Activated T-helper 1 cell treated with anti-CD3 and anti-CD28 coated beads, Interleukin-12 subunit alpha, Interleukin-12 subunit beta, Interleukin-2, Interleukin-4 antibody, amounts not matched to agents 30 ng/mL and 10 ng/mL and 1 ng/mL, durations not matched to agents 14 hours and 24 hours and 36 hours (primary cell): ENCODE data around the gene G6PC2. TPM values are rescaled to one million over a fixed set of nuclear protein-coding genes. Genes with fewer than 3 reads are reported as not detected.
"Not testable (repeated sequence)": the region's sequence is repeated elsewhere in the genome, so short reads cannot be mapped to it uniquely, and the experiment has no call there.

Experiments
- DNase-seq: peaks from one replicate; pipeline ENCODE4 v3.0.0; 2021; ENCODE audit warnings: low spot score
- H3K27ac Mint-ChIP-seq: one replicate; pipeline ENCODE4 v1.8.0; 2021; ENCODE audit warnings: mild to moderate bottlenecking, mixed read lengths
- H3K27me3 Mint-ChIP-seq: one replicate; pipeline ENCODE4 v1.8.0; 2022; ENCODE audit warnings: mild to moderate bottlenecking, moderate library complexity, mixed read lengths; ENCODE audit not compliant: insufficient read depth
- H3K36me3 Mint-ChIP-seq: one replicate; pipeline ENCODE4 v1.8.0; 2021; ENCODE audit warnings: low read depth, mixed read lengths
- H3K4me1 Mint-ChIP-seq: one replicate; pipeline ENCODE4 v1.8.0; 2021; ENCODE audit warnings: low read depth, mixed read lengths
- H3K4me3 Mint-ChIP-seq: one replicate; pipeline ENCODE4 v1.8.0; 2021; ENCODE audit warnings: mild to moderate bottlenecking, moderate library complexity, mixed read lengths
- H3K9me3 Mint-ChIP-seq: one replicate; pipeline ENCODE4 v1.8.0; 2021; ENCODE audit warnings: mixed read lengths
- intact Hi-C: fragments of 100-400 bp; cut with micrococcal nuclease; formaldehyde crosslinking; loops from one replicate; pipeline ENCODE4 v1.15.1; 2024
- total RNA-seq: library from RNA; stranded (reverse); gene quantifications from 2 replicates; pipeline ENCODE4 v1.2.3, GENCODE V29; 2022

The G6PC2 gene
- total RNA-seq = not detected in 2 replicates

GRCh38 chr2:168901003-168901402 lies at the start of gene G6PC2:
Gene G6PC2 (plus strand): TSS chr2:168901291. CDS start chr2:168901332, 41 bp downstream.
- Mint-ChIP-seq H3K9me3 (no peaks in the 10 kb centered on the region), H3K27ac (no peak within 1 kb of the TSS), H3K4me3 (no peak within 1 kb of the TSS), H3K4me1 (no peaks in the 10 kb centered on the region), H3K36me3 (no peaks in the 10 kb centered on the region), H3K27me3 (peaks cover 31% of the 10 kb centered on the region)
- intact Hi-C loops = no loop called here
- no peak for DNase-seq

GRCh38 chr2:168851674-168852320 lies 49.3 kb upstream of the G6PC2 start:
- Mint-ChIP-seq H3K36me3 (peaks cover 19% of the 10 kb centered on the region), H3K27ac (no peak overlapping the region), H3K27me3 (no peaks in the 10 kb centered on the region), H3K4me1 (no peaks in the 10 kb centered on the region), H3K4me3 (no peak overlapping the region), H3K9me3 (no peaks in the 10 kb centered on the region)
- intact Hi-C loops = no loop called here
- DNase-seq = no peak

GRCh38 chr2:168852481-168852880 lies 48.6 kb upstream of the G6PC2 start:
- no peak for DNase-seq
- Mint-ChIP-seq H3K27ac (no peak overlapping the region), H3K4me1 (no peaks in the 10 kb centered on the region), H3K27me3 (no peaks in the 10 kb centered on the region), H3K9me3 (no peaks in the 10 kb centered on the region), H3K4me3 (no peak overlapping the region), H3K36me3 (peaks cover 19% of the 10 kb centered on the region)
- intact Hi-C loops = no loop called here

- Mint-ChIP-seq H3K27ac (no peak overlapping the region), H3K27me3 (no peaks in the 10 kb centered on the region), H3K4me3 (no peak overlapping the region), H3K36me3 (peaks cover 23% of the 10 kb centered on the region), H3K4me1 (no peaks in the 10 kb centered on the region), H3K9me3 (no peaks in the 10 kb centered on the region)
- intact Hi-C loops = no loop called here
- DNase-seq = no peak
These were observed 47.6 kb upstream of the G6PC2 start for GRCh38 chr2:168853471-168853870.

GRCh38 chr2:168854651-168855050 lies 46.4 kb upstream of the G6PC2 start:
- Mint-ChIP-seq H3K4me3 (no peak overlapping the region), H3K27me3 (no peaks in the 10 kb centered on the region), H3K36me3 (peaks cover 27% of the 10 kb centered on the region), H3K9me3 (no peaks in the 10 kb centered on the region), H3K4me1 (no peaks in the 10 kb centered on the region), H3K27ac (no peak overlapping the region)
- intact Hi-C loops = no loop called here
- DNase-seq = no peak

GRCh38 chr2:168855601-168856000 lies 45.5 kb upstream of the G6PC2 start:
- no peaks in the 10 kb centered on the region for H3K27me3 Mint-ChIP-seq
- no peak for DNase-seq
- no peaks in the 10 kb centered on the region for H3K9me3 Mint-ChIP-seq
- H3K4me1 Mint-ChIP-seq = no peaks in the 10 kb centered on the region
- intact Hi-C loops = no loop called here
- H3K36me3 Mint-ChIP-seq = peaks cover 27% of the 10 kb centered on the region
- H3K27ac Mint-ChIP-seq = no peak overlapping the region
- no peak overlapping the region for H3K4me3 Mint-ChIP-seq

- Mint-ChIP-seq H3K4me1 (no peaks in the 10 kb centered on the region), H3K4me3 (no peak overlapping the region), H3K27me3 (no peaks in the 10 kb centered on the region), H3K9me3 (no peaks in the 10 kb centered on the region), H3K36me3 (peaks cover 25% of the 10 kb centered on the region), H3K27ac (no peak overlapping the region)
- no peak for DNase-seq
- intact Hi-C loops = no loop called here
These were observed 42.9 kb upstream of the G6PC2 start for GRCh38 chr2:168858146-168858545.

- intact Hi-C loops, DNase-seq, H3K4me3 Mint-ChIP-seq, H3K27me3 Mint-ChIP-seq, H3K4me1 Mint-ChIP-seq, H3K27ac Mint-ChIP-seq: not testable (repeated sequence)
- Mint-ChIP-seq H3K9me3 (peaks cover 13% of the 10 kb centered on the region), H3K36me3 (peaks cover 43% of the 10 kb centered on the region)
These were observed 33.9 kb upstream of the G6PC2 start for GRCh38 chr2:168867164-168867563.

- Mint-ChIP-seq H3K9me3 (peaks cover 13% of the 10 kb centered on the region), H3K36me3 (peaks cover 41% of the 10 kb centered on the region), H3K4me1 (peaks cover 10% of the 10 kb centered on the region)
- H3K27me3 Mint-ChIP-seq, intact Hi-C loops, DNase-seq, H3K4me3 Mint-ChIP-seq, H3K27ac Mint-ChIP-seq: not testable (repeated sequence)
These were observed 30.7 kb upstream of the G6PC2 start for GRCh38 chr2:168870369-168870768.

- peaks cover 39% of the 10 kb centered on the region for H3K36me3 Mint-ChIP-seq
- H3K27ac Mint-ChIP-seq, H3K27me3 Mint-ChIP-seq, intact Hi-C loops, H3K4me3 Mint-ChIP-seq, DNase-seq: not testable (repeated sequence)
- H3K9me3 Mint-ChIP-seq = peaks cover 13% of the 10 kb centered on the region
- H3K4me1 Mint-ChIP-seq = peaks cover 10% of the 10 kb centered on the region
These were observed 30.3 kb upstream of the G6PC2 start for GRCh38 chr2:168870824-168871223.

GRCh38 chr2:168874368-168875054 lies 26.6 kb upstream of the G6PC2 start:
- Mint-ChIP-seq H3K36me3 (peaks cover 26% of the 10 kb centered on the region), H3K27ac (no peak overlapping the region), H3K4me1 (peaks cover 10% of the 10 kb centered on the region), H3K9me3 (peaks cover 4% of the 10 kb centered on the region), H3K4me3 (no peak overlapping the region), H3K27me3 (no peaks in the 10 kb centered on the region)
- no peak for DNase-seq
- intact Hi-C loops = no loop called here

GRCh38 chr2:168882163-168882562 lies 18.9 kb upstream of the G6PC2 start:
- intact Hi-C loops, H3K27ac Mint-ChIP-seq, DNase-seq, H3K9me3 Mint-ChIP-seq, H3K4me3 Mint-ChIP-seq, H3K27me3 Mint-ChIP-seq: not testable (repeated sequence)
- H3K4me1 Mint-ChIP-seq = peaks cover 29% of the 10 kb centered on the region
- H3K36me3 Mint-ChIP-seq = peaks cover 25% of the 10 kb centered on the region

- intact Hi-C loops = no loop called here
- peaks cover 45% of the 10 kb centered on the region for H3K4me1 Mint-ChIP-seq
- H3K4me3 Mint-ChIP-seq = no peak overlapping the region
- H3K27me3 Mint-ChIP-seq = no peaks in the 10 kb centered on the region
- H3K36me3 Mint-ChIP-seq = peaks cover 30% of the 10 kb centered on the region
- DNase-seq = no peak
- no peaks in the 10 kb centered on the region for H3K9me3 Mint-ChIP-seq
- no peak overlapping the region for H3K27ac Mint-ChIP-seq
These were observed 16.1 kb upstream of the G6PC2 start for GRCh38 chr2:168884975-168885374.
